OCI-LY3 (cell line): ENCODE results near the gene MIB2.
"Not testable (repeated sequence)": the region's sequence is repeated elsewhere in the genome, so short reads cannot be mapped to it uniquely, and the experiment has no call there.

Source experiments
- CTCF ChIP-seq: fragments of 200-600, 300-600 bp; sonication (generic); IDR thresholded peaks from 2 replicates; pipeline ENCODE4 v1.5.1; 2014; ENCODE audit warnings: antibody characterized with exemption, low read length, low read depth
- EZH2phosphoT487 ChIP-seq: fragments of 200-600 bp; shearing (Covaris generic); IDR thresholded peaks from 2 replicates; pipeline ENCODE4 v1.6.1; 2018; ENCODE audit warnings: antibody characterized with exemption, mixed run types, low read depth

GRCh38 chr1:1640711-1641461 lies 25.6 kb downstream of the MIB2 start:
- not testable (repeated sequence) for TF ChIP-seq CTCF, EZH2phosphoT487
